ENCODE results near the gene LDB2. TPM values are rescaled to one million over a fixed set of nuclear protein-coding genes. Genes with fewer than 3 reads are reported as not detected.

LDB2 gene
- total RNA-seq, 2 experiments from 2014 or later = not detected

- no peak overlapping the region for H3K4me3 ChIP-seq (ENCODE audit: low read depth, low read length, poor library complexity, severe bottlenecking)
- POLR2A ChIA-PET = interaction anchor here (0.7 kb wide), 1 partner anchor 106 kb away, joined by 3 read pairs; no protein-coding TSS in a partner anchor
Measured at GRCh38 chr4:16896881-16897750, 1.3 kb downstream of the LDB2 start.

GRCh38 chr4:16894406-16894805, 4.0 kb downstream of the LDB2 start:
- H4K20me1 ChIP-seq (ENCODE audit: insufficient read depth, low read length) = no peaks in the 10 kb centered on the region
- CTCF ChIA-PET (ENCODE audit: unreplicated experiment) = no interaction called here
- H3K9me3 ChIP-seq (ENCODE audit: low read length) = no peaks in the 10 kb centered on the region
- DNase-seq (ENCODE audit: low spot score) = no peak
- intact Hi-C loops (cut with micrococcal nuclease; ENCODE audit: unreplicated experiment) = no loop called here
- H3K27ac ChIP-seq (ENCODE audit: low read depth, low read length, poor library complexity, severe bottlenecking) = no peak overlapping the region
- H3K4me1 ChIP-seq (ENCODE audit: insufficient read depth, low read length, poor library complexity, severe bottlenecking) = no peaks in the 10 kb centered on the region
- POLR2A ChIA-PET = interaction anchor here (0.7 kb wide), 2 partner anchors 209 to 485 kb away, joined by 3 to 4 read pairs; no protein-coding TSS in a partner anchor
- no peaks in the 10 kb centered on the region for H3K36me3 ChIP-seq (ENCODE audit: insufficient read depth, low read length)
- TF ChIP-seq EZH2phosphoT487 (IDR thresholded peaks at IDR 0.05; ENCODE audit: borderline replicate concordance, low read depth, low read length) (no peak), CTCF (conservative IDR thresholded peaks at IDR 0.05; ENCODE audit: low read length) (no peak)
- no TSS peak for BruUV-seq (replicated peaks)
- no peak overlapping the region for H3K4me3 ChIP-seq (ENCODE audit: low read depth, low read length, poor library complexity, severe bottlenecking)
- no peak overlapping the region for H3K4me2 ChIP-seq (ENCODE audit: low read length)
- H3K79me2 ChIP-seq (ENCODE audit: insufficient read depth, low read depth, low read length) = no peaks in the 10 kb centered on the region
- H2AFZ ChIP-seq (ENCODE audit: low read length) = no peak overlapping the region
- H3K9me2 ChIP-seq (ENCODE audit: insufficient read depth, low read length) = no peaks in the 10 kb centered on the region

More at GRCh38 chr4:16896881-16897750, 1.3 kb downstream of the LDB2 start:
- intact Hi-C loops (cut with micrococcal nuclease; ENCODE audit: unreplicated experiment) = no loop called here
- BruUV-seq (replicated peaks) = no TSS peak
- Histone ChIP-seq H2AFZ (ENCODE audit: low read length) (no peak overlapping the region), H4K20me1 (ENCODE audit: insufficient read depth, low read length) (no peaks in the 10 kb centered on the region), H3K9me2 (ENCODE audit: insufficient read depth, low read length) (no peaks in the 10 kb centered on the region), H3K9me3 (ENCODE audit: low read length) (no peaks in the 10 kb centered on the region), H3K36me3 (ENCODE audit: insufficient read depth, low read length) (no peaks in the 10 kb centered on the region), H3K4me2 (ENCODE audit: low read length) (no peak overlapping the region), H3K4me1 (ENCODE audit: insufficient read depth, low read length, poor library complexity, severe bottlenecking) (no peaks in the 10 kb centered on the region), H3K79me2 (ENCODE audit: insufficient read depth, low read depth, low read length) (no peaks in the 10 kb centered on the region), H3K27ac (ENCODE audit: low read depth, low read length, poor library complexity, severe bottlenecking) (no peak overlapping the region)
- TF ChIP-seq EZH2phosphoT487 (IDR thresholded peaks at IDR 0.05; ENCODE audit: borderline replicate concordance, low read depth, low read length) = no peak
- TF ChIP-seq CTCF (conservative IDR thresholded peaks at IDR 0.05; ENCODE audit: low read length) = no peak
- CTCF ChIA-PET (ENCODE audit: unreplicated experiment) = no interaction called here
- DNase-seq (ENCODE audit: low spot score) = no peak

- Histone ChIP-seq H3K36me3 (ENCODE audit: insufficient read depth, low read length) (no peaks in the 10 kb centered on the region), H3K4me1 (ENCODE audit: insufficient read depth, low read length, poor library complexity, severe bottlenecking) (no peaks in the 10 kb centered on the region), H2AFZ (ENCODE audit: low read length) (no peak overlapping the region), H3K27ac (ENCODE audit: low read depth, low read length, poor library complexity, severe bottlenecking) (no peak overlapping the region), H3K79me2 (ENCODE audit: insufficient read depth, low read depth, low read length) (no peaks in the 10 kb centered on the region), H3K9me3 (ENCODE audit: low read length) (no peaks in the 10 kb centered on the region), H3K4me2 (ENCODE audit: low read length) (no peak overlapping the region), H3K9me2 (ENCODE audit: insufficient read depth, low read length) (no peaks in the 10 kb centered on the region), H4K20me1 (ENCODE audit: insufficient read depth, low read length) (no peaks in the 10 kb centered on the region), H3K4me3 (ENCODE audit: low read depth, low read length, poor library complexity, severe bottlenecking) (no peak overlapping the region)
- no peak for DNase-seq (ENCODE audit: low spot score)
- intact Hi-C loops (cut with micrococcal nuclease; ENCODE audit: unreplicated experiment) = no loop called here
- no TSS peak for BruUV-seq (replicated peaks)
- ChIA-PET POLR2A (interaction anchor here (0.6 to 0.7 kb wide), 2 partner anchors 112 to 1278 kb away, joined by 3 to 4 read pairs; no protein-coding TSS in a partner anchor), CTCF (ENCODE audit: unreplicated experiment) (no interaction called here)
- TF ChIP-seq EZH2phosphoT487 (IDR thresholded peaks at IDR 0.05; ENCODE audit: borderline replicate concordance, low read depth, low read length) (no peak), CTCF (conservative IDR thresholded peaks at IDR 0.05; ENCODE audit: low read length) (no peak)
Measured at GRCh38 chr4:16893141-16893651, 5.2 kb downstream of the LDB2 start.
